ENCODE data around the gene HEATR1.
"Not testable (repeated sequence)": the region's sequence is repeated elsewhere in the genome, so short reads cannot be mapped to it uniquely, and the experiment has no call there.

HEATR1 gene

DNA sequence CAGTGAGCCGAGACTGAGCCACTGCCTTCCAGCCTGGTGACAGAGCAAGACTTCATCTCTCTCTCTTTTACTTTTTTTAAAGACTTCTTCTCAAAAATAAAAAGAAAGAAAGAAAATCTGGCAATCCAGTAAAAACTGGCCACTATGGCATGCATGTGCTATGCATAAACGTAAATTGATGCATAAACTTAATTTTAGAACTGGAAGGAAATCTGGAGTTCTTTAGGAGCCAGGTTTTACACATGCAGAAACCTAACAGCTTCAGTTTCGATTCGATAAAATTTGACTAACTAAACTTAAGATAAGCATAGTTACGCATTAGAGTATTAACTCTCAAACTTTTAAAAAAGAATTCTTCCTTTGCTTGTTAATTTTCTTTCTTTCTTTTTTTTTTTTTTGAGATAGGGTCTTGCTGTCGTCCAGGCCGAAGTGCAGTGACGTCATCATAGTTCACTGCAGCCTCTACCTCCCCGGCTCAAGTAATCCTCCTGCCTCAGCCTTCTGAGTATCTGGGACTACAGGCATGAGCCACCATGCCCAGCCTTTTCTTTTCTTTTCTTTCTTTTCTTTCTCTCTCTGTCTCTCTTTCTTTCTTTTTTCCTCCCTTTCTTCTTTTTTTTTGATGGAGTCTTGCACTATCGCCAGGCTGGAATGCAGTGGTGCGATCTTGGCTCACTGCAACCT lies 92.4 kb downstream of the HEATR1 start:
- DNase-seq (ENCODE audit: low read depth in 2 of 2): no peak

DNA sequence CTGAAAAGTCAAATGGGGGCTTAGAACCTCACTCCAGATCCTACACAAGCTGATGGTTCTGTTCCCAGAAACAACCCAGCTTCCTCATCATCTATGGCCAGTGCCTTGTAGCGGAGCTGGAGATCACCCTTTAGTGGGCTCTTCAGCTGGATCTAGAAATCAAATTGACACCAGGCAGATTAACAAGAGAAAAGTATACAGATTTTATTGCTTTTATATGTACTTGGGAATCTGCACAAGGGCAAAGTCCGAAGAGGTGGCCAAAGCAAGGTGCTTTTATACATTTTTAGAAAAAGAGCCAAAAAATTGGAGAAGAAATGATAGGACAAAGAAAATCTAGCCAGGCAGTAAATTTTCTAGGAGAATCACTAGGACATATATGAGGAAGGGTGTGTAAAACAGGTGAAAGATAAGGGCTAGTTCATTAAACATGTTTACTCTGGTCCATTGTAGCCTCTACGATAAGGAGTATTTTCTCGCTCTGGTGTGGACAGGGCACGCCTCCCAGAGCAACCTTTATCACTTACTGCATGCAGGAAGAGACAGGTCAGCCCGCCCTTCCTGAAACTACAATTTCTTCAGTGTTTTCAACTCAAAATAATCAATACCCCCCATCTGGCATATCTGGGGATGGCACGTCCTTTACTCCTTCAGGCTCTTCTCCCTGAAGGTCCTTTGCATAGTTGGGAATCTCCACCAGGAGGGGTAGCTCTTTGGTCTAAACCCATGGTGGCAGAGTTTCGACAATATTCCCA lies 94.5 kb downstream of the HEATR1 start:
- no peak for DNase-seq (ENCODE audit: low read depth in 2 of 2)

DNA sequence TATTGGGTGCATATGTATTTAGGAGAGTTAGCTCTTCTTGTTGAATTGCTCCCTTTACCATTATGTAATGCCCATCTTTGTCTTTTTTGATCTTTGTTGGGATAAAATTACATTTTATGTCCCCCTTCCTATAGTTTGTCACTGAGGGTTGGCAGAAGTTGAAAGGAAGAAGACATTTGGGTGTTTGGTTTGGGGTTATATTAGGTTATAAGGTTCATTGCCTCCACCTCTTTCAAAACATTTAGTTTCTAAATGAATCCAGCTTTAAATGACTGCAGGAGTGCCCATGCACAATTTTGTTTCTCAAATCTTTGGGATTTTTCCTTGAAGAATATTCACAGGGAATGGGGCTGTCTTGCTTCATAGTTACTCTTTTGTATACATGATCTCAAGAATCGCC lies 95.1 kb downstream of the HEATR1 start:
- DNase-seq (ENCODE audit: low read depth in 2 of 2): no peak

DNA sequence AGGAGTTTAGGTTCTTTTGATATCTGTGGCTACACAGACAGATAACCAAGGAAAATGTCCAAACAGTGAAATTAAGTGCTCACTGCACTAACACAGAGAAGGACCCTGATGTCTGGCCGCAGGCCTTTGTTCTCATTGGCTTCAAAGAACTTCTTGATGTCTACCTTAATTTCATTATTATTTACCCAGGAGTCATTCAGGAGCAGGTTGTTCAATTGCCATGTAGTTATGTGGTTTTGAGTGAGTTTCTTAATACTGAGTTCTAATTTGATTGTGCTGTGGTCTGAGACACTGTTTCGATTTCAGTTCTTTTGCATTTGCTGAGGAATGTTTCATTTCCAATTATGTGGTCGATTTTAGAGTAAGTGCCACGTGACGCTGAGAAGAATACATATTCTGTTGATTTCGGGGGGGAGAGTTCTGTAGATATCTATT lies 95.7 kb downstream of the HEATR1 start:
- no peak for DNase-seq (ENCODE audit: low read depth in 2 of 2)

DNA sequence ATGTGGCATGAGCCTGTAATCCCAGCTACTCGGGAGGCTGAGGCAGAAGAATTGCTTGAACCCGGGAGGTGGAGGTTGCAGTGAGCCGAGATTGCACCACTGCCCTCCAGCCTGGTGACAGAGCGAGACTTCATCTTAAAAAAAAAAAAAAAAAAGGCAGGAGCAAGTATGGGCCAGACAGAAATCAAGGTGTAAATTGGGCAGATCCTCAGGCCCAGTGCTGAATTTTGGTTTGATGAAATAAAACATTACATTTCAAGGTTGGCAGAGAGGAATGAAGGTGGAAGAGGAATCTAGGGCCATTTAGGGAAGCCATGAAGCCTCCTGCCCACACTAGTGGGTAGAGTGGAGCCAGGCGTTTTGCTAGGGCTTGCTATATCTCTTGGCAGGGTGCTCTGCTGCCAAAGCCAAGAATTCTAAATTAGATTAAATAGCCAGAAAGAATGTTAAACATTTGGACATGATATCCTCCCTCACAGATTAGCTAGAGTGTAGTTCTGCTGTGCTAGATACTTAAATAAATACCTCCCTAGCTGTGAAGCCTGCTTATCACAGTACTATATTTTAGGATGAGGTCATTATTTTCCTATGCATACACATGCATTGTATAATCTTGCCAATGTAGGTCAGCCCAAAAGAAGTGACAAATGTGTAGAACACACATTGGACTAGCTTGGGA lies 97.2 kb downstream of the HEATR1 start:
- DNase-seq (ENCODE audit: low read depth in 2 of 2): no peak

DNA sequence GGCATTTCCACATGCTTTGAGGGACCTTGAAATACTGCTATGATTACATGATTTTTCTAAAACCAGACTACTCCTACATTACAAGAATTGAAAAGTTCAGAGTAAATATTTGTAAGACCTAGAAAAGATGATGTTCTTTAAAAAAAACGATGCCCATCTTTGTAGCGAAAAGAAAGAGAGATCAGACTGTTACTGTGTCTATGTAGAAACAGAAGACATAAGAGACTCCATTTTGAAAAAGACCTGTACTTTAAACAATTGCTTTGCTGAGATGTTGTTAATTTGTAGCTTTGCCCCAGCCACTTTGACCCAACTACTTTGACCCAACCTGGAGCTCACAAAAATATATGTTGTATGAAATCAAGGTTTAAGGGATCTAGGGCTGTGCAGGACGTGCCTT lies 100.0 kb downstream of the HEATR1 start:
- DNase-seq (ENCODE audit: low read depth in 2 of 2): not testable (repeated sequence)

DNA sequence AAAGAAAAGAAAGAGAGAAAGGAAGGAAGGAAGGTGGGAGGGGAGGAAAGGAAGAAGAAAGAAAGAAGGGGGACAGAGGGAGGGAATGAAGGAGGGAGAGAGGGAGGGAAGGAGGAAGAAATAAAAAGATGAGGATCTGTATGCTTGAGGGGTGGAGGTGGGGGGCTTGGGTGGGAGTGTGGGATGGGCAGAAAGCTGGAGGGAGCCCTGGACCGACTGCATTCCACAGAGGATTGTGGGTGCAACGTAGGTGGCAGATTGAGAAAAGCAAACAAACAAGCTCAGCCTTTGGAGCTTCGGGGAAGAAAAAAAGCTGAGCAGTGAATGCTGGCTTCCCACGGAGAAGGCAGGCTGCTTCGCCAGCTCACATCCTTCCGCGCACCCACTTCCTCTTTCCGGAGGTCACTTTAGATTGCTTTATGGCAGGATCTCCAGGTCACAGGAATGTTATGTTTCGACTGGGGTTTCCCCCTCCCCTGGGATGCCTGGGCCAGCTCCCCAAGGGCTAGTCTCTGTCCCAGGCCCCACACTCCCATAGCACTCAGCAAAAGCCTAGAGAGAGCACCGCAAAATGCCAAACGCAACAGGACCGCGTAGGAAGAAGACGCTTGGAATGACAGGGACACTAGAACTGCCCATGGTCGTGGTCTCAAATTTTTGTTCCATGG lies 101.2 kb downstream of the HEATR1 start:
- no peak for DNase-seq (ENCODE audit: low read depth in 2 of 2)

DNA sequence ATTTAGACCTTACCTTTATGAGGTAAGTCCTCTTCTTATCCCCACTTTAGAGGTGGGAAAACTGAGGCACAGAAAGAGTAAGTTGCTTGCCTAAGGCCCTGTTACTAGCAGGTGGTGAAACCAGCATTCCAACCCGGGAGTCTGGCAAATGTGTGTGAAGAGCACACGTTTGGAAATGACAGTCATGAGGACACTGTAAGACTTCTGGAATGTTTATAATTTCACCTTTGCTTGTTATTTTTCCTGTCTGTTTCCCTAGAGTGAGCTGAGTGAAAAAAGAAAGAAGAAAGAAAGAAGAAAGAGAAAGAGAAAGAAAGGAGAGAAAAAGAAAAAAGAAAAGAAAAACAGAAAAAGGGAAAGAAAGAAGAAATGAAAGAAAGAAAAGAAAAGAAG lies 101.7 kb downstream of the HEATR1 start:
- no peak for DNase-seq (ENCODE audit: low read depth in 2 of 2)

DNA sequence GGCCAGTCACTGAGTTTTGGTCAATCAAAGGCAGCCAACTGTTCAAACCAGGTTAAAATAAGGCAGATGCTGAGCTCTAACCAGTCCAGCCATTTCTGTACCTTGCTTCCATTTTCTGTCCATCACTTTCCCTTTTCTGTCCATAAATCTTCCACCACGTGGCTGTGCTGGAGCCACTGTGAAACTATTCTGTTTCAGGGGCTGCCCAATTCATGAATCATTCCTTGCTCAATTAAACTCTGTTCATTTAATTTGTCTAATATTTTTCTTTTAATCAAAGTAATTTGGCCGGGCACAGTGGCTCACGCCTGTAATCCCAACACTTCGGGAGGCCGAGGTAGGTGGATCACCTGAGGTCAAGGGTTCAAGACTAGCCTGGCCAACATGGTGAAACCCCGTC lies 103.2 kb downstream of the HEATR1 start:
- DNase-seq (ENCODE audit: low read depth in 2 of 2): no peak
